Fibroblast of villous mesenchyme (primary cell): ENCODE measurements around the gene NR1I3. TPM values are rescaled to one million over a fixed set of nuclear protein-coding genes. Genes with fewer than 3 reads are reported as not detected.
"Not testable (repeated sequence)": the region's sequence is repeated elsewhere in the genome, so short reads cannot be mapped to it uniquely, and the experiment has no call there.

Experiments
- DNase-seq: peaks from one replicate; pipeline ENCODE4 v3.0.0-alpha.2; 2010; ENCODE audit warnings: low read depth
- H3K4me3 ChIP-seq: 2 replicates; pipeline ENCODE4 v1.5.1; 2011; ENCODE audit warnings: low read depth, mild to moderate bottlenecking, low read length
- CTCF ChIP-seq: IDR thresholded peaks from 2 replicates; pipeline ENCODE4 v1.5.1; 2012; ENCODE audit warnings: low read depth, mild to moderate bottlenecking, low read length; ENCODE audit not compliant: insufficient read depth
- total RNA-seq: library from RNA; depleted of rRNA; stranded (reverse); fragments of >200 nt; gene quantifications from 2 replicates; pipeline ENCODE4 v1.2.3, GENCODE V29; 2012

The NR1I3 gene
- total RNA-seq, 1 donor = not detected

GRCh38 chr1:161260376-161261260 lies 22.6 kb upstream of the NR1I3 start:
- no peak for TF ChIP-seq CTCF
- no peak for DNase-seq
- H3K4me3 ChIP-seq = no peak overlapping the region

- no peak overlapping the region for H3K4me3 ChIP-seq
- DNase-seq = no peak
- TF ChIP-seq CTCF = no peak
These were observed 21.8 kb upstream of the NR1I3 start for GRCh38 chr1:161259765-161260164.

GRCh38 chr1:161259345-161259702 lies 21.3 kb upstream of the NR1I3 start:
- TF ChIP-seq CTCF = no peak
- no peak for DNase-seq
- H3K4me3 ChIP-seq = no peak overlapping the region

- peak; percentile 20 for DNase-seq
- peak within 1 kb of the TSS; percentile 40 for H3K4me3 ChIP-seq
- TF ChIP-seq CTCF = no peak
These were observed 20.7 kb upstream of the NR1I3 start, which contains the start of gene PCP4L1 for GRCh38 chr1:161258439-161259344. Gene PCP4L1 (plus strand): TSS chr1:161258745. CDS start chr1:161258975, 230 bp downstream.

- not testable (repeated sequence) for DNase-seq, H3K4me3 ChIP-seq
These were observed 19.1 kb upstream of the NR1I3 start for GRCh38 chr1:161257109-161257508.

GRCh38 chr1:161255955-161256520 lies 18.0 kb upstream of the NR1I3 start:
- not testable (repeated sequence) for H3K4me3 ChIP-seq, DNase-seq

DNA sequence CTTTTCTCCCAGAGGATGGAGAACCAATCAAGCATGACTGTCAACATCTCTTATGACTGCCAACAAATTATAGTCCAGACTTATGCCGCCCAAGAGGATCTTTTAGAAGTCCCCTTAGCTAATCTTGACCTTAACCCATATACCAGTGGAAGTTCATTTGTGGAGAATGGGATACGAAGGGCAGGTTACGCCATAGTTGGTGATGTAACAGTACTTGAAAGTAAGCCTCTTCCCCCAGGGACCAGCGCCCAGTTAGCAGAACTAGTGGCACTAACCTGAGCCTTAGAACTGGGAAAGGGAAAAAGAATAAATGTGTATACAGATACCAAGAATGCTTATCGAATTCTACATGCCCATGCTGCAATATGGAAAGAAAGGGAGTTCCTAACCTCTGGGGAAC lies 17.3 kb upstream of the NR1I3 start:
- H3K4me3 ChIP-seq, DNase-seq: not testable (repeated sequence)

- no peak for TF ChIP-seq CTCF
- no peak overlapping the region for H3K4me3 ChIP-seq
- no peak for DNase-seq
These were observed 13.6 kb upstream of the NR1I3 start for GRCh38 chr1:161251579-161251978.
